IPS-11a (cell line): ENCODE data around the gene TNFRSF13B.
"Not testable (repeated sequence)": the region's sequence is repeated elsewhere in the genome, so short reads cannot be mapped to it uniquely, and the experiment has no call there.

Experiments
- H3K4me3 ChIP-seq: one replicate; pipeline ENCODE4 v1.5.1; 2013; ENCODE audit warnings: low read depth, low read length, control low read depth

Gene TNFRSF13B

GRCh38 chr17:16961792-16962191 lies 10.1 kb downstream of the TNFRSF13B start:
- no peak overlapping the region for H3K4me3 ChIP-seq

GRCh38 chr17:16961022-16961421 lies 10.9 kb downstream of the TNFRSF13B start:
- not testable (repeated sequence) for H3K4me3 ChIP-seq

- H3K4me3 ChIP-seq, result not testable (repeated sequence)
Observed at GRCh38 chr17:16955011-16955410, 16.9 kb downstream of the TNFRSF13B start.

- H3K4me3 ChIP-seq, result no peak overlapping the region
Observed at GRCh38 chr17:16954521-16954920, 17.4 kb downstream of the TNFRSF13B start.

GRCh38 chr17:16953841-16954240 lies 18.1 kb downstream of the TNFRSF13B start:
- H3K4me3 ChIP-seq, result no peak overlapping the region

- H3K4me3 ChIP-seq, result no peak overlapping the region
Observed at GRCh38 chr17:16953347-16953746, 18.6 kb downstream of the TNFRSF13B start.

GRCh38 chr17:16952401-16952800 lies 19.5 kb downstream of the TNFRSF13B start:
- no peak overlapping the region for H3K4me3 ChIP-seq

GRCh38 chr17:16950488-16950887 lies 21.4 kb downstream of the TNFRSF13B start:
- no peak overlapping the region for H3K4me3 ChIP-seq

- H3K4me3 ChIP-seq, result no peak overlapping the region
Observed at GRCh38 chr17:16948587-16949376, 23.1 kb downstream of the TNFRSF13B start.

- no peak overlapping the region for H3K4me3 ChIP-seq
Observed at GRCh38 chr17:16947470-16947869, 24.4 kb downstream of the TNFRSF13B start.

GRCh38 chr17:16945663-16946218 lies 26.2 kb downstream of the TNFRSF13B start:
- H3K4me3 ChIP-seq, result no peak overlapping the region

- no peak overlapping the region for H3K4me3 ChIP-seq
Observed at GRCh38 chr17:16945136-16945482, 26.8 kb downstream of the TNFRSF13B start.

GRCh38 chr17:16944334-16945135 lies 27.4 kb downstream of the TNFRSF13B start:
- H3K4me3 ChIP-seq, result no peak overlapping the region

GRCh38 chr17:16943541-16944333 lies 28.2 kb downstream of the TNFRSF13B start:
- no peak overlapping the region for H3K4me3 ChIP-seq

GRCh38 chr17:16943032-16943352 lies 28.9 kb downstream of the TNFRSF13B start:
- no peak overlapping the region for H3K4me3 ChIP-seq

GRCh38 chr17:16942141-16943031 lies 29.5 kb downstream of the TNFRSF13B start:
- H3K4me3 ChIP-seq, result no peak overlapping the region

- H3K4me3 ChIP-seq, result no peak overlapping the region
Observed at GRCh38 chr17:16941072-16942036, 30.6 kb downstream of the TNFRSF13B start.

GRCh38 chr17:16940116-16940881 lies 31.6 kb downstream of the TNFRSF13B start:
- H3K4me3 ChIP-seq, result no peak overlapping the region
